Activated CD4-positive, alpha-beta memory T cell treated with anti-CD3 and anti-CD28 coated beads, Interleukin-2, amount 10 ng/mL, durations not matched to agents 7 days and 5 days (primary cell): ENCODE results near the gene PSMD1. TPM values are rescaled to one million over a fixed set of nuclear protein-coding genes. Genes with fewer than 3 reads are reported as not detected.
"Not testable (repeated sequence)": the region's sequence is repeated elsewhere in the genome, so short reads cannot be mapped to it uniquely, and the experiment has no call there.

Experiments
- CTCF ChIA-PET: fragments of 350-600 bp; sonication (Branson Sonifier 250); formaldehyde crosslinking; loops from one replicate; lab custom pipeline; 2021; ENCODE audit warnings: antibody characterized with exemption, inconsistent platforms; lab: Charles Lee
- POLR2A ChIA-PET: fragments of 350-600 bp; sonication (Branson Sonifier 250); formaldehyde crosslinking; loops from one replicate; lab custom pipeline; 2021; ENCODE audit warnings: antibody characterized with exemption; lab: Charles Lee
- DNase-seq: peaks from one replicate; pipeline ENCODE4 v3.0.0-alpha.2; 2020
- H3K27ac Mint-ChIP-seq: one replicate; pipeline ENCODE4 v1.8.0; 2021; ENCODE audit warnings: mild to moderate bottlenecking, mixed read lengths
- H3K27me3 Mint-ChIP-seq: one replicate; pipeline ENCODE4 v1.8.0; 2021; ENCODE audit warnings: mixed read lengths
- H3K36me3 Mint-ChIP-seq: one replicate; pipeline ENCODE4 v1.8.0; 2021; ENCODE audit warnings: low read depth, mixed read lengths
- H3K4me1 Mint-ChIP-seq: one replicate; pipeline ENCODE4 v1.8.0; 2021; ENCODE audit warnings: mixed read lengths
- H3K4me3 Mint-ChIP-seq: one replicate; pipeline ENCODE4 v1.8.0; 2021; ENCODE audit warnings: mild to moderate bottlenecking, mixed read lengths
- H3K9me3 Mint-ChIP-seq: one replicate; pipeline ENCODE4 v1.8.0; 2021; ENCODE audit warnings: mixed read lengths
- total RNA-seq, 2 experiments: library from RNA; stranded (reverse); gene quantifications; one replicate each; pipeline ENCODE4 v1.2.3, GENCODE V29; 2021

Gene PSMD1
- total RNA-seq, 2 experiments from 2014 or later: 79.3 to 80.0 TPM

DNA sequence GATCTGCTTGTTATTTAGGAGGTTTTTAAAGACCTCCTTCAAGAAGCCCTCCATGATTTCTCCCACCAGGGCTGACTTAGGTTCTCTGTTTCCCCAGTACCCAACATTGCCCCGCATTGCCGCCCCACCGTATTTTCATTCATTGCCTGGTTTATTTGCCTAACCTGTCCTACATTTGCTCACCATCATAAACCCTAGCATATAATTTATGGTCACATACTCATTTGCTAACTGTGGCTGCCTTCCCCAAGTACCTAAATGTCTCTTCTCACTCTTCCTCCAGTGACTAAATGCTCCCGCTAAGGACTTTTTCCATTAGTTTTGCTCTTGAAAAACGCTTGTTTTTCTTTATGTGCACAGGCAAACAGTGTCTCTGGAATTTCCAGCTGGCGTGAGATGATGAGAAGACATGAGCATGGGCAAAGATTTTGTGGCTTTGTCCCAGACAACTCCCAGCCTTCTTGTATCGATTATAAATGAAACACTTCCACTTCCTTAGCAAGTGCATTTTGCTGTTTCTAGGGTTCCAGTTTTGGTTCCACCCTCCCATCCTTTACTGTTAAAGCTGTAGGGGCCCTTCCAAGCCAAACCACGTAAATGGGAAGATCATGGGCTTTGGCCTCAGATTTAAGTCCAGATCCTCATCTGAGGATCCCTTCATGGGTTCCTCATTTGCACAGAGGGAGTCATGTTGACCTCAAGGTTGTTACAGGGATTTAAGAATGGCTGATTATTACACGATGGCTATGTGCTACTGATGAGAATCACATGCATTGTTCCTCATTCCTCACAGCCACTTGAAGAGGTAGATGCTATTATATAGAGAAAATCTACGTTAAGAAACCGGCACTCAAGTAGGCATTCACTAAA lies 120.7 kb downstream of the PSMD1 start:
- Mint-ChIP-seq H3K36me3 (peaks cover 34% of the 10 kb centered on the region), H3K4me1 (peaks cover 17% of the 10 kb centered on the region), H3K27ac (no peak overlapping the region), H3K27me3 (no peaks in the 10 kb centered on the region), H3K9me3 (no peaks in the 10 kb centered on the region), H3K4me3 (no peak overlapping the region)
- ChIA-PET POLR2A (no interaction called here), CTCF (no interaction called here)
- no peak for DNase-seq

DNA sequence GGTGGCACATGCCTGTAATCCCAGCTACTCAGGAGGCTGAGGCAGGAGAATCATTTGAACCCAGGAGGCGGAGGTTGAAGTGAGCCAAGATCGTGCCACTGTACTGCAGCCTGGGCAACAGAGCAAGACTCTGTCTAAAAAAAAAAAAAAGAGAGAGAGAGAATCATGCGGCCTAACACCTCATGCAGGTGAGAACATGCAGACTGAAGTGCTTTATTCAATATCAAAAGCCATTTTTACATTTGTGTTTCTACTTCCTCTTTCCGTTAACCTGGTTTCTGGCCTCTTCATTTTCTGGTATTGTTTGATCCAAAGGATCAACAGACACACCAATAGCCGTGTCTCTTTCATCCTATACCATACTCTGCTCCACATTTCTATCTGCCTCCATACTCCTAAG lies 122.1 kb downstream of the PSMD1 start:
- H3K9me3 Mint-ChIP-seq, CTCF ChIA-PET, H3K27ac Mint-ChIP-seq, POLR2A ChIA-PET, DNase-seq, H3K27me3 Mint-ChIP-seq, H3K4me3 Mint-ChIP-seq: not testable (repeated sequence)
- H3K36me3 Mint-ChIP-seq: peaks cover 29% of the 10 kb centered on the region
- H3K4me1 Mint-ChIP-seq: peaks cover 17% of the 10 kb centered on the region

DNA sequence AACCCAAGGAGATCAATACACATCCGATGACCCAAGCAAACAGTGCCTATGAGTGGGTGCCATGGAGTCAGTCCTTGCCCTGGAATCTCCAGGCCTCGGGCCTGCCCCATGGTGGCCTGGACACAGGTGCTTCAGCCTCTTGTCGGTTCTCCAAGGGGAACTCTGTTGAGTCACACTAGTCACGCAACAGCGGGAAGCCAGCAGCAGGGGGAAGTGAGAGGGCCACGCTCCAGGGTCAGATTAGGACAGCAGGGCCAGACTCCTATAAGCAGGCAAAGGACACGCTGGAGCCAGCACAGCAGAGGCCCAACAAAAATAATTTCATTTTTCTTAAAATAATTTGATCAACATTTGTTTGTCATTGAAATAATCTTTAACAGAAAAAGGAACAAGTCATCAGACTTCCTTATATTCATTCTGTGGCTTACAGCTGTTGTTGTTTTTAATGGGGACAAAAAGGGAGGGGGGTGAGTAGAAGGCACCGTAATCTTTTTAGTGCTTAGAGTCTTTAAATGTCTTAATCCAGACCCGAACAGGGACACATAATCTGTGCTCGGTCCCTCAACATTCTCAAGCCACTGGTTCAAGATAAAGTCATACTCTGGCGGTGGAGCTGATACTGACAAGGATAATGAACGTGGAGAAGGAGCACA lies 125.3 kb downstream of the PSMD1 start:
- peaks cover 15% of the 10 kb centered on the region for H3K4me1 Mint-ChIP-seq
- DNase-seq: no peak
- H3K27me3 Mint-ChIP-seq: no peaks in the 10 kb centered on the region
- CTCF ChIA-PET: no interaction called here
- POLR2A ChIA-PET: no interaction called here
- H3K4me3 Mint-ChIP-seq: no peak overlapping the region
- peaks cover 6% of the 10 kb centered on the region for H3K36me3 Mint-ChIP-seq
- H3K9me3 Mint-ChIP-seq: no peaks in the 10 kb centered on the region
- H3K27ac Mint-ChIP-seq: no peak overlapping the region

DNA sequence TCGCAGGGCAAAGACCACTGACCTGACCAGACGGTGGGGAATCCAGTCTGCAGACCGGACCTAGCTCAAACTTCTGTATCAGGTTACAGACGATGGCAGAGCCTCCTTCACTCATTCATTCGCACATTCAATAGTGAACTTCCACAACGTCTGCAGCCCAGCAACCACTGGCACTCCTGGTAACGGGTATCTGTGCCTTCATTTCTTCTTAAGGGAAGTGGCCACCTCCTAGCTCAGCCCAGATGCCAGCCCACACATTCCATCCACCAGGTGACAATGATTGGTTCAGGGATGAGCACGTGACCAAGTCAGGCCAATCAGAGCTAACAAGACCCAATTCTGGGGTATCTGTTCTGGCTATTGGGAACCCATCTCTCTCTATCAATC lies 125.8 kb downstream of the PSMD1 start:
- Mint-ChIP-seq H3K27me3 (no peaks in the 10 kb centered on the region), H3K9me3 (no peaks in the 10 kb centered on the region), H3K27ac (no peak overlapping the region), H3K4me1 (peaks cover 10% of the 10 kb centered on the region), H3K36me3 (peaks cover 1% of the 10 kb centered on the region), H3K4me3 (no peak overlapping the region)
- DNase-seq: no peak
- ChIA-PET POLR2A (no interaction called here), CTCF (no interaction called here)

DNA sequence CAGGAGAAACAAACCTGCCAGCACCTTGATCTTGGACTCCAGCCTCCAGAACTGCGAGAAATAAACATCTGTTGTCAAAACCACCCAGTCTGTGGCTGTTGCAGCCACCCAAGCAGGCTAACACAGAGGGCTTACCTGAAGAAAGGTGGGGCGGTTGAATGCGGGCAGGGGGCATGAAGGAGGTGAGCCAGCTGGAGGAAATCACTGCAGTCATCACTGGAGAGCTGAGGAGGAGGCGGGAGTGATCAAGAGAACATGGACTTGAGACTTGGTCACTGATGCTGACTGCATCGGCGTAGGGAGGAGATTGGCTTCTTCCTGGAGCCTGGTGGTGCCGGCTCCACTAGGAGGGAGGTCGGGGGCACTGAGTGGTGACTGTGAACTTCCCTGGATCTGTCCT lies 127.2 kb downstream of the PSMD1 start:
- Mint-ChIP-seq H3K9me3 (no peaks in the 10 kb centered on the region), H3K27ac (no peak overlapping the region), H3K4me3 (no peak overlapping the region), H3K4me1 (peaks cover 10% of the 10 kb centered on the region), H3K27me3 (peaks cover 2% of the 10 kb centered on the region), H3K36me3 (no peaks in the 10 kb centered on the region)
- ChIA-PET POLR2A (no interaction called here), CTCF (no interaction called here)
- no peak for DNase-seq

DNA sequence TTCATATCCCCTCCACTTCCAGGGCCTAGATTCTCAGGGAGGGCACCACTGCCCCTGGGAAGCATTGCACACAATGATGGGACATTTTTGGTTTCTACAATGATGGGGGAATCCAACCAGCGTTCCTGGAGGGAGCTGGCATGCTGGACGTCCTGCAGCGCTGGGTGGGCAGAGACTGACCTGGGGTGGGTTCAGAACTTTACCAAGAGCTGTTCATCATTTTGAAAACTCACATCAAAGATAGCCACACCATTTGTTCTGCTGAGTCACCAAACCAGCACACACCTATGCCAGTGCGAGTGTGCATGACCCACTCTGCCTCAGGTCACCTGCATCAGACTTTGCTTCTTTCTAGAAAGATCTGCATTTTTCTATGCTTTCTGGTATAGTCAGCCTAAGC lies 127.7 kb downstream of the PSMD1 start:
- POLR2A ChIA-PET: no interaction called here
- Mint-ChIP-seq H3K4me1 (peaks cover 10% of the 10 kb centered on the region), H3K4me3 (no peak overlapping the region), H3K9me3 (no peaks in the 10 kb centered on the region), H3K36me3 (no peaks in the 10 kb centered on the region), H3K27me3 (peaks cover 2% of the 10 kb centered on the region), H3K27ac (no peak overlapping the region)
- CTCF ChIA-PET: no interaction called here
- DNase-seq: no peak

DNA sequence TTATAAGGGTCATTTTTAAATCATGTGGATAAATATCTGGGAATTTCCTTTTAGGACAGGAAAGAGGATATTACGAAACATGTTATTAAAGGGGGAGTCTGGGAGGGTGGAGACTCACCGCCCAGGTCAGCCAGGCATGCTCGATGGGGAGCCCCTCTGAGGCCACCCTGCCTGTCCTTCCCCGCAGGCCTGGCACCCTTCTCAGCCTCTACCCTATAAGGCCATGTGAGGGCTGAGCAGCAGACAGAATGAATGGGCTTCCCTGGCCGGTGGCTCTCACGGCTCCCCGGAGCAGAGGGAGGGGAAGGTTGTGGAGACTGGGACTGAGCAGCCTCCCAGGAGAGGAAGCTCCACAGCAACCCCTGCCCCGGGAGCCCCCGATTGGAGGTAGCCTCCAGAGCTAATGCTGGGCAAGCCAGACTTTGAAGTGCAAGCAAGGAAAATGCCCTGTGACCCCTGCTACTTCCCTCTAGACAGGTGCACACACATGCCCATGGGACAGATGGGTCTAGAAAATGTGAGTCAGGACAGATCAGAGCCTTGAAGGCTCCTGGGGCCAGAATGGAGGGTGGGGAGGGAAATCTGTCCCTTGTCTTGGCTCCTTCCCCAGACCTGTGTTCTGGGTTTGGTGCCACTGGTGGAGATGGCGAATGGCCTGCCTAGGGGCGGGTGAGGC lies 128.5 kb downstream of the PSMD1 start:
- Mint-ChIP-seq H3K36me3 (no peaks in the 10 kb centered on the region), H3K9me3 (no peaks in the 10 kb centered on the region), H3K27me3 (peaks cover 7% of the 10 kb centered on the region), H3K4me3 (no peak overlapping the region), H3K4me1 (peaks cover 2% of the 10 kb centered on the region), H3K27ac (no peak overlapping the region)
- ChIA-PET CTCF (no interaction called here), POLR2A (interaction anchor here (1.2 kb wide), 1 partner anchor 10 kb away, joined by 3 read pairs; no protein-coding TSS in a partner anchor)
- DNase-seq: no peak

DNA sequence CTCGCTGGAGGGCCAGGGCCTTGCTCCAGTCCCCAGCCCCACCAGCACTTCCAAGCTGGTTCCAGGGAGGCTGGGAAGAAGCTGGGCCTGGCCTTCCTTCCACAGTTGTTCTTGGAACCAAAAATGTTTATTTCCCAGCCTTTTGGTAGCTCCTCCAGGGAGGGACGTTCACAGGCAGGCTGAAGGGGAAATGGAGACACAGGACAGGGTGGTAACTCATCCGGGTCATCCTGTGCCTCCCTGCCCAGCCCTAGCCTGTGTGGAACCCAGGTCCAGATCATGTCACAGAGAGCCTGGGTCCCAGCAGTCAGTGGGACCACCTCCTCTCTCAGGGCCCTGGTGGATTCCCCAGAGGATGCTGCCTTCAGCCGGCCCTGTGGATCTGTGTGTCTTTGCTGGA lies 129.2 kb downstream of the PSMD1 start:
- ChIA-PET CTCF (no interaction called here), POLR2A (interaction anchor here (1.2 kb wide), 1 partner anchor 10 kb away, joined by 3 read pairs; no protein-coding TSS in a partner anchor)
- Mint-ChIP-seq H3K27ac (no peak overlapping the region), H3K4me3 (no peak overlapping the region), H3K27me3 (peaks cover 10% of the 10 kb centered on the region), H3K36me3 (no peaks in the 10 kb centered on the region), H3K4me1 (no peaks in the 10 kb centered on the region), H3K9me3 (no peaks in the 10 kb centered on the region)
- DNase-seq: no peak

DNA sequence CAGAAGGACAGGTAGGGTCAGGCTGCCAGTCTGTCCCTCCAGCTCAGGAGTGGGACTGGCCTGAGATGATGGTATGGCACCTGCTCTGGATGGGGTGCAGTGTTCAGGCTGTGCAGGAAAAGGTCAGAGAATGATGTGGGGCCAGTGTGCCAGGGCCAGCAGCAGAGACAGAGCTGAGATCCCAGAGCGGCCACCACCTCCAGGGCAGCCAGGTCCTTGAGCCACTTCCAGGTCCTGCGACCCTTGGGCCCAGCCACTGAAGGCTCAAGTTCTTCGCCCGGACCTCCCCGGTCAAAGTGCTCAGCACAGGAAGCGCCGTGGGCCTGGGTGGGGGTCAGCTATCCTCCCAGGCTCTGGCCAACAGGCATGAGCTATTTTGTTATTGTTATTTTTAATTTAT lies 129.7 kb downstream of the PSMD1 start:
- Mint-ChIP-seq H3K4me1 (no peaks in the 10 kb centered on the region), H3K27me3 (peaks cover 10% of the 10 kb centered on the region), H3K4me3 (no peak overlapping the region), H3K36me3 (no peaks in the 10 kb centered on the region), H3K9me3 (no peaks in the 10 kb centered on the region), H3K27ac (no peak overlapping the region)
- DNase-seq: no peak
- ChIA-PET POLR2A (interaction anchor here (1.2 kb wide), 1 partner anchor 9 kb away, joined by 3 read pairs; no protein-coding TSS in a partner anchor), CTCF (no interaction called here)

DNA sequence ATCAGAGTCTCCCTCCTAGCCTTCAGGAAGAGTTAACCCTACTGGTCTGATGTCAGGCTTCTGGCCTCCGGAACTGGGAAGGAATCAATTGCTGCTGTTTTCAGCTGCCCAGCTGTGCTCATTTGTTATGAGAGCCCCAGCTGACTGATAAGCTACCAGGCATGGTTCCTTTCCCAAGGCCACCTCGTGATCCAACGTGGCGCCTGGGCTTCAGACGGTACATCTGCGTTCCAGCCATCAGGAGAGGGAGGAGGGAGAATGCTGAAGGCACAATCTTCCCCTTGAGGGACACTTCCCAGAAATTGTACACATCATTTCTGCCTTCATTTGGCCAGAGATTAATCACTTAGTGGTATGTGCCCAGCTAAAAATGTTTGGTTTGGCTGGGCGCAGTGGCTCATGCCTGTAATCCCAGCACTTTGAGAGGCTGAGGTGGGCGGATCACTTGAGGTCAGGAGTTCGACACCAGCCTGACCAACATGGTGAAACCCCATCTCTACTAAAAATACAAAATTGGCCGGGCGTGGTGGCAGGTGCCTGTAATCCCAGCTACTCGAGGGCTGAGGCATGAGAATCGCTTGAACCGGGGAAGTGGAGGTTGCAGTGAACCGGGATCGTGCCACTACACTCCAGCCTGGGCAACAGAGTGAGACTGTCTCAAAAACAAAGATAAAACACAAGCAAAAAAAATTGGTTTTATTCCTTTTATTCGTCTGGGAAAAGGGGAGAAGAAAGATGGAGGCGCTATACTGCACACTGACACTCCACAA lies 131.3 kb downstream of the PSMD1 start:
- Mint-ChIP-seq H3K9me3 (no peaks in the 10 kb centered on the region), H3K27ac (no peak overlapping the region), H3K27me3 (peaks cover 19% of the 10 kb centered on the region), H3K36me3 (no peaks in the 10 kb centered on the region), H3K4me1 (no peaks in the 10 kb centered on the region), H3K4me3 (no peak overlapping the region)
- DNase-seq: no peak
- CTCF ChIA-PET: interaction anchor here (1.3 kb wide), 1 partner anchor 13 kb away, joined by 3 read pairs; no protein-coding TSS in a partner anchor
- POLR2A ChIA-PET: no interaction called here

DNA sequence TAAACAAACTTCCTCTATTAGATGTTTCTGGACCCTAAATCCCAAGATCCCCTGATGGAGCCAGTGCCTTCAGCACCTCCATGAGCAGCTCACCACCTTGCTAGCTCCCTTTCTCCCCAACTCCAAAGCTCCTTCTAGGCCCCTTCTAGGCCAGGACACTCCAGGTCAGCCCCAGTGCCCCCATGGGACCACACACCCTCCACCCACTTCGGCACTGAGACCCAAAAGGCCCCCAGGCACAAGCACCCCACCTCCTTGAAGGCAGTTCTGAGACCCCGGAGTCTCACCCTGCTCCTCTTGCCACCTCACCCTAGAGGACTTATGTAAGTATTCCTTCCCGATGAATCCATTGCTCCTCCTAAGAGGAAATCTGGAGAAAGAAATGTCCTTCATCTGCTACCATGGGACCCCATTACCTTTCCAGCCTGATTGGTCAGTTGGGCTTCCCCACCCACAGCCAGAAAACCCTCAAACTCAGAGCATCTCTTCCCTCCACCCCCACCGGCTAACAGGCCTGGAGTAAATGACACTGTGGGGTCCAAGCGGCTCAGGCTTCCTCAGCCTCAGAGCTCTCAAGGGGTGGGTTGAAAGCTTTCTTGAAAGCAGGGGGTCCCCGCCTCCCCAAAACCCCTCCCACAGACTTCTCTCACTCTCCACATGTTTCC lies 132.0 kb downstream of the PSMD1 start:
- DNase-seq: no peak
- H3K4me1 Mint-ChIP-seq: no peaks in the 10 kb centered on the region
- no peaks in the 10 kb centered on the region for H3K9me3 Mint-ChIP-seq
- POLR2A ChIA-PET: no interaction called here
- no peaks in the 10 kb centered on the region for H3K36me3 Mint-ChIP-seq
- no peak overlapping the region for H3K27ac Mint-ChIP-seq
- H3K27me3 Mint-ChIP-seq: peaks cover 19% of the 10 kb centered on the region
- CTCF ChIA-PET: interaction anchor here (1.3 kb wide), 1 partner anchor 12 kb away, joined by 3 read pairs; no protein-coding TSS in a partner anchor
- H3K4me3 Mint-ChIP-seq: no peak overlapping the region

DNA sequence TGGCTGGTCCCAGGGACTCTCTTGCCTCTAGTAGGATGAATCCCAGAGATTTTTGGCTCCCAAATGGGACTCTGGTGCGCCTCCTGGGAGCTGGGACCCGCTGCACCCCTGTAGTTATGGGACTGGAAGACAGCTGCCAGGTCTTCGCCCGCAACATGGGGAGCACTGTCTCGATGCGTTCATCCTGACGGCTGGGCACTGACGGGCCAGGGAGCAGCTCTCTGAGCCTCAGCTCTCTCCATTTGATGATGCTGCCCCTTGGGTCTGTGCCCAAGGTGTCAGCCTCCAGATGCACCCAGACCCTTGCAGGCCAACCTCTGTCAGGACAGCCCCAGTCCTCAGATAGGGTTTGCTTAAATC lies 132.5 kb downstream of the PSMD1 start:
- Mint-ChIP-seq H3K4me1 (no peaks in the 10 kb centered on the region), H3K4me3 (no peak overlapping the region), H3K9me3 (no peaks in the 10 kb centered on the region), H3K27ac (no peak overlapping the region), H3K27me3 (peaks cover 21% of the 10 kb centered on the region), H3K36me3 (no peaks in the 10 kb centered on the region)
- ChIA-PET POLR2A (no interaction called here), CTCF (no interaction called here)
- DNase-seq: no peak
